Measurements from ENCODE around the gene GABRA4. TPM values are rescaled to one million over a fixed set of nuclear protein-coding genes. Genes with fewer than 3 reads are reported as not detected.

The GABRA4 gene
- polyA plus RNA-seq, 4 donors = 0.18 to 2.7 (median 0.38) TPM

DNA sequence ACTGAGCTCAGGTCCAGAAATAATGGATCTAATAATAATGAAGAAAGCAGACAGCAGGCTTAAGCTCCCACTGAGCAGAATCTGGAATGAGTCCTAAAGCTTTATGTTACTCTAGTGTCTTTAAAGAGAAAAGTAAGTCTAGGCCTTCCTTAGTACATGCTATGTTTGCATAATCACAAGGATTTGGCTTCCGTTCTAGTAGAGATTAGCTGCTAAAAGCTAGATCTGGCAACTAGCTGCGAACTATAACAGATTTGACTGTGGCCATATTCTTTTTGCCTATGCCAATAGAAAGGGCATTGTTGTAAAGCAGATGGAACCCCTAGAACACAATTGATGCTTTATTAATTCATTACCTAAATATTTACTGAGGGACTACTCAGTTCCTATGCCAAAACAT is 103.3 kb downstream of the GABRA4 start:
- DNase-seq (no peak), FAIRE-seq (no peak)
- Histone ChIP-seq H3K36me3 (ENCODE audit: control insufficient read depth in 3 of 3, insufficient read depth in 2 of 3, low read depth in 1 of 3, low read length in 3 of 3) (no peaks in the 10 kb centered on the region), H3K27ac (ENCODE audit: low read depth in 1 of 3, low read length in 2 of 3) (no peak overlapping the region), H3K27me3 (ENCODE audit: control insufficient read depth in 3 of 3, insufficient read depth in 3 of 3, low read length in 3 of 3) (no peaks in the 10 kb centered on the region), H3K4me3 (ENCODE audit: low read depth in 1 of 3, low read length in 3 of 3) (no peak overlapping the region), H3K4me1 (ENCODE audit: control insufficient read depth in 3 of 3, insufficient read depth in 2 of 3, low read depth in 1 of 3, low read length in 2 of 3) (peaks cover 0 to 9% (median 0%) of the 10 kb centered on the region in 3 donors), H3K9me3 (ENCODE audit: control insufficient read depth in 2 of 2, insufficient read depth in 1 of 2, low read depth in 1 of 2, low read length in 1 of 2) (peaks cover 0 to 4% of the 10 kb centered on the region in 2 donors)
- WGBS, 3 donors = 64 to 85% (median 65%) methylated on average over 2 of the region's 2 CpGs

DNA sequence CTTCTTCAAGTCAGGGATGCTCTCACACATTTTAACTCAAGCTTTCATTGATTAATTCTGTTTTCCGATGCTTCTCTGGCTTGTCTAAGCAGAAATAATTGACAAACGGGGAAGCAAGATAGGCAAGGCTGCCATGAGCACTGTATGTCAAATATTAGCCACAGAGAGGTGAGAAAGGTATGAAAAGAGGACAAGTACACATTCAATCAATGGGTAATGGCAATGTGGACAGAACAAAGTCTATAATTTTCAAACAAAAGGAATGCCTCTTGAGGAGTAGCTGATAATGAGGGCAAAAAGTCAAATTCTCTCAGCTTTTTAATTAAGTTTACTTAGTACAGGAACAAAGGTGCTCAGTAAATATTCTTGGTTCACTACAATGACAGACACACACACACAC is 104.0 kb downstream of the GABRA4 start:
- H3K4me1 ChIP-seq (ENCODE audit: control insufficient read depth in 3 of 3, insufficient read depth in 2 of 3, low read depth in 1 of 3, low read length in 2 of 3) = peaks cover 0 to 9% (median 0%) of the 10 kb centered on the region in 3 donors
- no peak overlapping the region for H3K27ac ChIP-seq (ENCODE audit: low read depth in 1 of 3, low read length in 2 of 3)
- H3K36me3 ChIP-seq (ENCODE audit: control insufficient read depth in 3 of 3, insufficient read depth in 2 of 3, low read depth in 1 of 3, low read length in 3 of 3) = no peaks in the 10 kb centered on the region
- FAIRE-seq (no peak), DNase-seq (peak; percentile 1 to 24)
- H3K4me3 ChIP-seq (ENCODE audit: low read depth in 1 of 3, low read length in 3 of 3) = no peak overlapping the region
- no peaks in the 10 kb centered on the region for H3K27me3 ChIP-seq (ENCODE audit: control insufficient read depth in 3 of 3, insufficient read depth in 3 of 3, low read length in 3 of 3)
- peaks cover 0 to 4% of the 10 kb centered on the region in 2 donors for H3K9me3 ChIP-seq (ENCODE audit: control insufficient read depth in 2 of 2, insufficient read depth in 1 of 2, low read depth in 1 of 2, low read length in 1 of 2)
- 22 to 53% (median 28%) methylated on average over 2 of the region's 2 CpGs for WGBS, 3 donors

DNA sequence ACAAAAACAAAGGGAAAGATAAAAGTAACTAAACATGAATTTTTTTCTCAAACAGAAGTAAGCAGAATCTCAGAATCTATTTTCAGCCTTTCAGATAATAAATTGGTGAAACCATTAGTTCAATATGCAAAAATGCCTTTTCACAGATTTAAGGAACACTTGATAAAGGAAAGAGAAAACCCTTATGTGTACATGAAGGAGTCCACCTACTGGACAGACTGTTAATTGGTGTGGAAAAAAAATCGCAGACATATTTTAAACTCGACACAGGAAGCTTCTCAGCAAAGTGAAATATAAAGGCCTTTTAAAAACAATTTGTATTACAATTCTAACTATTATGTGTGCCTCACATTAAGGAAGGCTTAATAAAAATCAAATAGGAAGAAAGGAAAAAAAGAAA is 106.7 kb downstream of the GABRA4 start:
- Histone ChIP-seq H3K9me3 (ENCODE audit: control insufficient read depth in 2 of 2, insufficient read depth in 1 of 2, low read depth in 1 of 2, low read length in 1 of 2) (no peaks in the 10 kb centered on the region), H3K4me3 (ENCODE audit: low read depth in 1 of 3, low read length in 3 of 3) (no peak overlapping the region), H3K27me3 (ENCODE audit: control insufficient read depth in 3 of 3, insufficient read depth in 3 of 3, low read length in 3 of 3) (no peaks in the 10 kb centered on the region), H3K27ac (ENCODE audit: low read depth in 1 of 3, low read length in 2 of 3) (no peak overlapping the region), H3K36me3 (ENCODE audit: control insufficient read depth in 3 of 3, insufficient read depth in 2 of 3, low read depth in 1 of 3, low read length in 3 of 3) (no peaks in the 10 kb centered on the region), H3K4me1 (ENCODE audit: control insufficient read depth in 3 of 3, insufficient read depth in 2 of 3, low read depth in 1 of 3, low read length in 2 of 3) (peaks cover 0 to 9% (median 0%) of the 10 kb centered on the region in 3 donors)
- 12 to 23% (median 17%) methylated on average over 2 of the region's 2 CpGs for WGBS, 3 donors
- DNase-seq (peak; percentile 6 to 14), FAIRE-seq (no peak)

GRCh38 chr4:46878641-46879040 is 114.7 kb downstream of the GABRA4 start:
- Histone ChIP-seq H3K27me3 (ENCODE audit: control insufficient read depth in 3 of 3, insufficient read depth in 3 of 3, low read length in 3 of 3) (no peaks in the 10 kb centered on the region), H3K4me1 (ENCODE audit: control insufficient read depth in 3 of 3, insufficient read depth in 2 of 3, low read depth in 1 of 3, low read length in 2 of 3) (no peaks in the 10 kb centered on the region), H3K27ac (ENCODE audit: low read depth in 1 of 3, low read length in 2 of 3) (no peak overlapping the region), H3K9me3 (ENCODE audit: control insufficient read depth in 2 of 2, insufficient read depth in 1 of 2, low read depth in 1 of 2, low read length in 1 of 2) (no peaks in the 10 kb centered on the region), H3K4me3 (ENCODE audit: low read depth in 1 of 3, low read length in 3 of 3) (no peak overlapping the region), H3K36me3 (ENCODE audit: control insufficient read depth in 3 of 3, insufficient read depth in 2 of 3, low read depth in 1 of 3, low read length in 3 of 3) (no peaks in the 10 kb centered on the region)
- no peak for FAIRE-seq
- no peak for DNase-seq
- WGBS, 3 donors = 91 to 96% (median 96%) methylated on average over 3 of the region's 3 CpGs

GRCh38 chr4:46874811-46875210 is 118.6 kb downstream of the GABRA4 start:
- Histone ChIP-seq H3K4me1 (ENCODE audit: control insufficient read depth in 3 of 3, insufficient read depth in 2 of 3, low read depth in 1 of 3, low read length in 2 of 3) (no peaks in the 10 kb centered on the region), H3K27me3 (ENCODE audit: control insufficient read depth in 3 of 3, insufficient read depth in 3 of 3, low read length in 3 of 3) (no peaks in the 10 kb centered on the region), H3K27ac (ENCODE audit: low read depth in 1 of 3, low read length in 2 of 3) (no peak overlapping the region), H3K9me3 (ENCODE audit: control insufficient read depth in 2 of 2, insufficient read depth in 1 of 2, low read depth in 1 of 2, low read length in 1 of 2) (no peaks in the 10 kb centered on the region), H3K36me3 (ENCODE audit: control insufficient read depth in 3 of 3, insufficient read depth in 2 of 3, low read depth in 1 of 3, low read length in 3 of 3) (no peaks in the 10 kb centered on the region), H3K4me3 (ENCODE audit: low read depth in 1 of 3, low read length in 3 of 3) (no peak overlapping the region)
- 39 to 50% (median 48%) methylated on average over 1 of the region's 1 CpG for WGBS, 3 donors
- DNase-seq (peak in 1 of 2 donors; percentile 2), FAIRE-seq (no peak)

- no peak overlapping the region for H3K27ac ChIP-seq (ENCODE audit: low read depth in 1 of 3, low read length in 2 of 3)
- H3K9me3 ChIP-seq (ENCODE audit: control insufficient read depth in 2 of 2, insufficient read depth in 1 of 2, low read depth in 1 of 2, low read length in 1 of 2) = no peaks in the 10 kb centered on the region
- DNase-seq = no peak
- H3K4me1 ChIP-seq (ENCODE audit: control insufficient read depth in 3 of 3, insufficient read depth in 2 of 3, low read depth in 1 of 3, low read length in 2 of 3) = no peaks in the 10 kb centered on the region
- no peaks in the 10 kb centered on the region for H3K27me3 ChIP-seq (ENCODE audit: control insufficient read depth in 3 of 3, insufficient read depth in 3 of 3, low read length in 3 of 3)
- H3K4me3 ChIP-seq (ENCODE audit: low read depth in 1 of 3, low read length in 3 of 3) = no peak overlapping the region
- 65 to 77% (median 71%) methylated on average over 2 of the region's 2 CpGs for whole genome bisulfite sequencing, 3 donors
- no peaks in the 10 kb centered on the region for H3K36me3 ChIP-seq (ENCODE audit: control insufficient read depth in 3 of 3, insufficient read depth in 2 of 3, low read depth in 1 of 3, low read length in 3 of 3)
- FAIRE-seq = no peak
These were observed 123.0 kb downstream of the GABRA4 start for GRCh38 chr4:46870411-46870810.

Other genes starting within 250 kb of the GABRA4 start
- gene COX7B2, start 84.3 kb downstream of the GABRA4 start, polyA plus RNA-seq = not detected
- under 1 TPM in 2 of 4 donors, not detected in 2; 0.18 to 0.78 TPM for gene GABRB1, start 38.0 kb upstream of the GABRA4 start, polyA plus RNA-seq

All from small intestine (tissue), 7 donors.